PC-3 (cell line): ENCODE results near the gene ZNF638. TPM values are rescaled to one million over a fixed set of nuclear protein-coding genes. Genes with fewer than 3 reads are reported as not detected.

Experiments used
- ATAC-seq: fragments of 200-7000 bp; cut with Tn5 transposase; 2 replicates; pipeline ENCODE4 v1.9.1; 2020; ENCODE audit warnings: mild to moderate bottlenecking, moderate library complexity
- Bru-seq: library from RNA; stranded (reverse); fragments of 400-500 nt; gene quantifications from one replicate; lab custom pipeline; 2021; lab: Mats Ljungman, UMichigan
- BruChase-seq, 2 experiments: library from RNA; stranded (reverse); fragments of 400-500 nt; gene quantifications; one replicate each; lab custom pipeline; 2021; lab: Mats Ljungman, UMichigan
- BruUV-seq: library from RNA; stranded (reverse); fragments of 400-500 nt; replicated peaks from 2 replicates; lab custom pipeline; 2021; lab: Mats Ljungman, UMichigan
- CTCF ChIA-PET: fragments of 300-600 bp; sonication (Branson Sonifier 250); formaldehyde crosslinking; loops from one replicate; lab custom pipeline; 2022; ENCODE audit warnings: antibody characterized with exemption; lab: Charles Lee
- POLR2A ChIA-PET: fragments of 300-600 bp; sonication (Branson Sonifier 250); formaldehyde crosslinking; loops from one replicate; lab custom pipeline; 2022; ENCODE audit warnings: antibody characterized with exemption; ENCODE audit not compliant: unreplicated experiment; lab: Charles Lee
- DNase-seq: peaks from one replicate; pipeline ENCODE4 v3.0.0-alpha.2; 2015
- H2AFZ ChIP-seq: fragments of 300-600 bp; sonication (generic); 2 replicates; pipeline ENCODE4 v1.6.0; 2016; ENCODE audit warnings: antibody characterized with exemption, low read length
- H3F3A ChIP-seq: fragments of 300-600 bp; sonication (generic); one replicate; pipeline ENCODE4 v1.6.0; 2017; ENCODE audit warnings: antibody characterized with exemption, low read length, control low read depth, mild to moderate bottlenecking; ENCODE audit not compliant: unreplicated experiment
- H3K27ac ChIP-seq: fragments of 300-600 bp; sonication (generic); 2 replicates; pipeline ENCODE4 v1.5.1; 2016; ENCODE audit warnings: mild to moderate bottlenecking, low read length
- H3K27me3 ChIP-seq: fragments of 300-600 bp; sonication (generic); 2 replicates; pipeline ENCODE4 v1.6.1; 2016; ENCODE audit warnings: low read length, mixed read lengths
- H3K36me3 ChIP-seq: fragments of 300-600 bp; sonication (generic); 2 replicates; pipeline ENCODE4 v1.6.1; 2016; ENCODE audit warnings: low read depth, mixed run types, low read length, mixed read lengths
- H3K4me1 ChIP-seq: fragments of 300-600 bp; sonication (generic); 2 replicates; pipeline ENCODE4 v1.5.1; 2016; ENCODE audit warnings: low read length; ENCODE audit not compliant: insufficient read depth
- H3K4me2 ChIP-seq: fragments of 300-600 bp; sonication (generic); 2 replicates; pipeline ENCODE4 v1.6.0; 2016; ENCODE audit warnings: low read length
- H3K4me3 ChIP-seq: fragments of 300-600 bp; sonication (generic); 2 replicates; pipeline ENCODE4 v1.5.1; 2016; ENCODE audit warnings: mild to moderate bottlenecking, low read length, mixed read lengths
- H3K79me2 ChIP-seq: fragments of 300-600 bp; sonication (generic); 2 replicates; pipeline ENCODE4 v1.6.1; 2017; ENCODE audit warnings: low read length, mixed read lengths
- H3K9ac ChIP-seq: fragments of 300-600 bp; sonication (generic); 2 replicates; pipeline ENCODE4 v1.6.0; 2016; ENCODE audit warnings: mild to moderate bottlenecking, low read length
- H3K9me2 ChIP-seq: fragments of 300-600 bp; sonication (generic); replicated peaks from 2 replicates; pipeline ENCODE4 v1.6.1; 2016; ENCODE audit warnings: mixed run types, low read length, mixed read lengths
- H3K9me3 ChIP-seq: fragments of 300-600 bp; sonication (generic); 2 replicates; pipeline ENCODE4 v1.6.1; 2016; ENCODE audit warnings: low read length, mixed read lengths
- H4K20me1 ChIP-seq: fragments of 300-600 bp; sonication (generic); 2 replicates; pipeline ENCODE4 v1.6.1; 2016; ENCODE audit warnings: low read length, mixed read lengths
- CTCF ChIP-seq: fragments of 300-600 bp; sonication (generic); conservative IDR thresholded peaks from 2 replicates; pipeline ENCODE4 v1.5.1; 2017; ENCODE audit warnings: antibody characterized with exemption, low read depth, mild to moderate bottlenecking, low read length
- EZH2 ChIP-seq: fragments of 300-600 bp; sonication (generic); IDR thresholded peaks from one replicate; pipeline ENCODE4 v1.6.1; 2017; ENCODE audit warnings: antibody characterized with exemption, mild to moderate bottlenecking, low read length; ENCODE audit not compliant: unreplicated experiment
- EZH2phosphoT487 ChIP-seq: fragments of 300-600 bp; sonication (generic); IDR thresholded peaks from 2 replicates; pipeline ENCODE4 v1.6.1; 2018; ENCODE audit warnings: mild to moderate bottlenecking, antibody characterized with exemption, low read length, borderline replicate concordance
- intact Hi-C: fragments of 100-400 bp; cut with micrococcal nuclease; formaldehyde crosslinking; loops from 2 replicates; pipeline ENCODE4 v1.9.0; 2023
- long read RNA-seq: library from polyadenylated mRNA; unstranded; transcript quantifications from one replicate; pipeline ENCODE4 v2.0.0, GENCODE V29; 2021; ENCODE audit not compliant: unreplicated experiment
- total RNA-seq: library from RNA; depleted of rRNA; stranded (reverse); fragments of >200 nt; gene quantifications from 2 replicates; pipeline ENCODE4 v1.2.3, GENCODE V29; 2014; rRNA removed

The ZNF638 gene
- 82.9 and 93.2 TPM in 2 replicates for total RNA-seq
- percentile 88 among the genes with signal in this experiment for Bru-seq, nascent RNA
- BruChase-seq, experiment 1, labeled RNA remaining after a 6-hour chase = percentile 89 among the genes with signal in this experiment
- BruChase-seq, experiment 2, labeled RNA remaining after a 2-hour chase = percentile 96 among the genes with signal in this experiment
- long read RNA-seq, full-length matches to known transcripts = 12 of 117 reads
- long read RNA-seq, partial matches to known transcripts = 40 of 117 reads
- long read RNA-seq, other reads (novel, unspliced or antisense) = 65 of 117 reads

DNA sequence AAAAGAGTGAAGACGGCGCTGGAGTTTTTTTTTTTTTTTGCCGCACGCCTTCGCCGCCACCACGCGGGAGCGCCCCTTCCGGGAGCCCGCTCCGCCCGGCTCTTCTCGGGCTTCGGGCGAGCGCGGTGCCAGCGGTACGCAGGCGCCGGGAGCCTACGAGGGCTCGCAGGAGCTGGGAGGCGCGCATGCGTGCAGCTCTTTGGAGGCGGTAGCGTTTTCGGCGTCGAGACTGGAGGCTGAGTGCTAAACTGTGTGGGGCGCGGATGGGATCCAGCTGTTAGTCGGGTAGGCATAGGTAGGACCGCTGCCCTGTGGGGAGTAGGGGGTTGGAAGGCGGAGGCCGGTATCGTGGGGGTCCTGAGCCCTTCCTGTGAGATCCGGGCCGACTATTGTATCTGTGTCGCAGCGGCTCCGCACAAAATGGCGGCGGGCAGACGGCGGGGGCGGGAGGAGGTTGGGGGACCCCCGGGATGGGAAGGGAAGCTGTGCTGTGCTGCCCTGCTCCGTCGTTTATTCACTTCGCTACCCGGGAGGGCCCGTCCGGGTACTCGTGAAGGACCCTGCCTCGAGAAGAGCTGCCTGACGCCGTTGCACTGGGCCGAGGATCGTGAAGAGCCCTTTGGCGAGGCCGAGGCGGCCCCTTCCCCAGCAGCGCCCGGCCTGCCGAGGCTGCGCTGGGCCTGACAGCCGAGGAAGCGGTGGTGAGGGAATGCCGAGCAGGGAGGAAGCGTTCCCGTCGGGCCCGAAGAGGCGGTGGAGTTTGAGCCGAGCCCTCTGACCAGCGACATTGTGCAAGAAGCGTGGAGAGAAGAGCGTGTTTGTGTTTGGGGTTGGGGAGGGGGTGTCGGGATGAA lies at the start of gene ZNF638:
Gene ZNF638 (plus strand): TSS at position 202 of the 854 bp plus-strand sequence. CDS start 17,173 bp downstream, outside the sequence.
- ChIA-PET CTCF (interaction anchor here (0.5 to 2.8 kb wide), 19 partner anchors 24 to 1414 kb away, joined by 3 to 29 read pairs (median 4); partner anchors contain the start of gene PAIP2B), POLR2A (interaction anchor here (0.5 to 1.0 kb wide), 6 partner anchors 32 to 919 kb away, joined by 3 to 24 read pairs (median 5); partner anchors contain the start of gene PAIP2B)
- peak within 1 kb of the TSS; percentile 96 for H3K4me2 ChIP-seq
- ATAC-seq (peak; percentile 95), DNase-seq (peak; percentile 96)
- H3K9me3 ChIP-seq = no peaks in the 10 kb centered on the region
- BruUV-seq = no TSS peak
- peak within 1 kb of the TSS; percentile 94 for H3K9ac ChIP-seq
- H3K4me3 ChIP-seq = peak within 1 kb of the TSS; percentile 88
- no peaks in the 10 kb centered on the region for H3K27me3 ChIP-seq
- H3K79me2 ChIP-seq = peaks cover 53% of the 10 kb centered on the region
- peaks cover 29% of the 10 kb centered on the region for H3K4me1 ChIP-seq
- intact Hi-C loops = loop anchor here (1.0 to 2.0 kb wide), 3 partner anchors 33 to 105 kb away; partner anchors contain the start of gene PAIP2B
- H3F3A ChIP-seq = no peaks in the 10 kb centered on the region
- peak; percentile 70 for TF ChIP-seq CTCF
- TF ChIP-seq EZH2phosphoT487 = no peak
- no peak for TF ChIP-seq EZH2
- no peaks in the 10 kb centered on the region for H3K9me2 ChIP-seq
- peak within 1 kb of the TSS; percentile 86 for H2AFZ ChIP-seq
- peaks cover 3% of the 10 kb centered on the region; the same call in 1 of the 2 replicates for H3K36me3 ChIP-seq
- peaks cover 26% of the 10 kb centered on the region; the same call in 1 of the 2 replicates for H4K20me1 ChIP-seq
- peak within 1 kb of the TSS; percentile 48 for H3K27ac ChIP-seq

DNA sequence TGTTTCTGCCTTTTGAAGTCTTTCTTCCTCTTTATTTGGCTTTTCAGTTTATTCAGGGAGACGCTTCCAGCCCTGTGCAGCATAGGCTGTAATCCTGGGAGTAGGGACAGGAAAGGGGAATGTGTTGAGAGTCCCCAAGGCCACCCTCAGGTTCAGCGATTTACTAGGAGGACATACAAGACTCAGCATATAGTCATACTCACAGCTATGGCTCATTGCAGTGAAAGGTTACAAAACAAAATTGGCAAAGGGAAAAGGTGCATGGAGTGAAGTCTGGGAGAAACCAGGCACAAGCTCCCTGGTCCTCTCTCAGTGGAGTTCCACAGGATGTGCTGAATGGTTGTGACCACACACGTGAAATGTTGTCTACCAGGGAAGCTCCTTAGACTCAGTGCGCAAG lies 49.6 kb upstream of the ZNF638 start:
- Histone ChIP-seq H3K79me2 (peaks cover 79% of the 10 kb centered on the region), H3K27me3 (no peaks in the 10 kb centered on the region), H3K36me3 (no peaks in the 10 kb centered on the region), H3K4me2 (peak overlapping the region; percentile 41), H3K4me1 (peaks cover 31% of the 10 kb centered on the region), H3K9me3 (no peaks in the 10 kb centered on the region), H3K27ac (no peak overlapping the region), H2AFZ (no peak overlapping the region), H4K20me1 (peaks cover 6% of the 10 kb centered on the region; the same call in 1 of the 2 replicates), H3K4me3 (no peak overlapping the region), H3K9ac (no peak overlapping the region), H3F3A (no peaks in the 10 kb centered on the region), H3K9me2 (no peaks in the 10 kb centered on the region)
- ChIA-PET POLR2A (no interaction called here), CTCF (interaction anchor here (0.6 to 1.4 kb wide), 2 partner anchors 18 to 91 kb away, joined by 4 to 6 read pairs; no protein-coding TSS in a partner anchor)
- intact Hi-C loops = loop anchor here (1.0 kb wide), 1 partner anchor 58 kb away; no protein-coding TSS in a partner anchor
- TF ChIP-seq EZH2 (no peak), EZH2phosphoT487 (no peak), CTCF (no peak)
- DNase-seq = peak; percentile 75
- ATAC-seq = peak; percentile 73
- BruUV-seq = no TSS peak
